WERI-Rb-1 (cell line): ENCODE measurements around the gene RAX.
A peak's percentile ranks its signal among the peaks of the same experiment; 100 is the strongest.

Experiments
- DNase-seq: peaks from one replicate; pipeline ENCODE4 v3.0.0-alpha.2; 2020
- H3K27ac ChIP-seq: fragments of 250-450 bp; sonication (Bioruptor Pico); 2 replicates; pipeline ENCODE4 v1.5.1; 2020; ENCODE audit warnings: mild to moderate bottlenecking, moderate library complexity
- H3K27me3 ChIP-seq: fragments of 250-450 bp; sonication (Bioruptor Pico); 2 replicates; pipeline ENCODE4 v1.5.1; 2021; ENCODE audit warnings: mild to moderate bottlenecking, low read depth, moderate library complexity; ENCODE audit not compliant: insufficient read depth, severe bottlenecking
- H3K36me3 ChIP-seq: fragments of 250-450 bp; sonication (Bioruptor Pico); 2 replicates; pipeline ENCODE4 v1.5.1; 2020; ENCODE audit warnings: mild to moderate bottlenecking, moderate library complexity
- H3K4me3 ChIP-seq: 2 replicates; pipeline ENCODE4 v1.5.1; 2011; ENCODE audit warnings: low read depth, mild to moderate bottlenecking, control low read depth, low read length
- H3K9me3 ChIP-seq: fragments of 250-450 bp; sonication (Bioruptor Pico); 2 replicates; pipeline ENCODE4 v1.5.1; 2021; ENCODE audit warnings: mild to moderate bottlenecking, moderate library complexity; ENCODE audit not compliant: severe bottlenecking
- TF ChIP-seq, protein P1 (sequence below): IDR thresholded peaks from 2 replicates; pipeline ENCODE4 v1.5.1; 2011; ENCODE audit warnings: low read depth, mild to moderate bottlenecking, control low read depth, inconsistent platforms, low read length

Gene RAX

GRCh38 chr18:59278793-59279192 lies 5.5 kb upstream of the RAX start:
- no peaks in the 10 kb centered on the region for H3K9me3 ChIP-seq
- TF ChIP-seq, protein P1, sequence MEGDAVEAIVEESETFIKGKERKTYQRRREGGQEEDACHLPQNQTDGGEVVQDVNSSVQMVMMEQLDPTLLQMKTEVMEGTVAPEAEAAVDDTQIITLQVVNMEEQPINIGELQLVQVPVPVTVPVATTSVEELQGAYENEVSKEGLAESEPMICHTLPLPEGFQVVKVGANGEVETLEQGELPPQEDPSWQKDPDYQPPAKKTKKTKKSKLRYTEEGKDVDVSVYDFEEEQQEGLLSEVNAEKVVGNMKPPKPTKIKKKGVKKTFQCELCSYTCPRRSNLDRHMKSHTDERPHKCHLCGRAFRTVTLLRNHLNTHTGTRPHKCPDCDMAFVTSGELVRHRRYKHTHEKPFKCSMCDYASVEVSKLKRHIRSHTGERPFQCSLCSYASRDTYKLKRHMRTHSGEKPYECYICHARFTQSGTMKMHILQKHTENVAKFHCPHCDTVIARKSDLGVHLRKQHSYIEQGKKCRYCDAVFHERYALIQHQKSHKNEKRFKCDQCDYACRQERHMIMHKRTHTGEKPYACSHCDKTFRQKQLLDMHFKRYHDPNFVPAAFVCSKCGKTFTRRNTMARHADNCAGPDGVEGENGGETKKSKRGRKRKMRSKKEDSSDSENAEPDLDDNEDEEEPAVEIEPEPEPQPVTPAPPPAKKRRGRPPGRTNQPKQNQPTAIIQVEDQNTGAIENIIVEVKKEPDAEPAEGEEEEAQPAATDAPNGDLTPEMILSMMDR: no peak
- peak overlapping the region; percentile 87 for H3K27ac ChIP-seq
- DNase-seq: no peak
- no peaks in the 10 kb centered on the region for H3K36me3 ChIP-seq
- no peak overlapping the region for H3K4me3 ChIP-seq
- no peaks in the 10 kb centered on the region for H3K27me3 ChIP-seq

DNA sequence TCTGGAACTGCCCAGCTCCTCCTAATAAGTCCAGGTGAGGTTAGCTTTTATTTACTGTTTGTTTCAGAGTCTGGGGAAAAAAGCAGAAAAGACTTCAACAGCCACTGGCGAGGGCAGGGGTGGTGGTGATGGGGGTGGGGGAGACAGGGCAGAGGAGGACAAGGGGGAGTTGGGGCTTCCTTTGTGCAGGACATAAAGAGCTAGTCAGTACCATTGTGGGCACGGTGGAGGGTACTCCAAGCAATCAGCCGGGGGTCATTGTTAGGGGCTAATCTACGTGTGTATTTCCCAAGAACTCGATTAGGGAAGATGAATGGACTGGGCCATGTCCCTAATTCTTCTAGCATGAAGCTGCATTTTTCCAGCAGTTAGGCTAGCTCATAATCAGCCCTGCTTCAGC lies 2.8 kb upstream of the RAX start:
- Histone ChIP-seq H3K36me3 (peaks cover 20% of the 10 kb centered on the region), H3K27me3 (no peaks in the 10 kb centered on the region), H3K27ac (peak overlapping the region; percentile 92), H3K9me3 (no peaks in the 10 kb centered on the region), H3K4me3 (peak overlapping the region; percentile 31)
- DNase-seq: peak; percentile 53
- TF ChIP-seq, protein P1: no peak

- TF ChIP-seq, protein P1: no peak
- peak; percentile 89 for DNase-seq
- Histone ChIP-seq H3K27me3 (no peaks in the 10 kb centered on the region), H3K4me3 (peak overlapping the region; percentile 31), H3K9me3 (no peaks in the 10 kb centered on the region), H3K27ac (peak overlapping the region; percentile 92), H3K36me3 (peaks cover 26% of the 10 kb centered on the region)
Measured at GRCh38 chr18:59275406-59275949, 2.2 kb upstream of the RAX start.

GRCh38 chr18:59274533-59274928 lies 1.3 kb upstream of the RAX start:
- TF ChIP-seq, protein P1: no peak
- Histone ChIP-seq H3K27ac (peak overlapping the region; percentile 92), H3K27me3 (no peaks in the 10 kb centered on the region), H3K4me3 (peak overlapping the region; percentile 68), H3K36me3 (peaks cover 36% of the 10 kb centered on the region), H3K9me3 (no peaks in the 10 kb centered on the region)
- no peak for DNase-seq

- H3K4me3 ChIP-seq: peak overlapping the region; percentile 68
- H3K27me3 ChIP-seq: no peaks in the 10 kb centered on the region
- H3K27ac ChIP-seq: peak overlapping the region; percentile 92
- TF ChIP-seq, protein P1: no peak
- no peaks in the 10 kb centered on the region for H3K9me3 ChIP-seq
- DNase-seq: peak; percentile 82
- peaks cover 39% of the 10 kb centered on the region for H3K36me3 ChIP-seq
Measured at GRCh38 chr18:59273759-59274532, 692 bp upstream of the RAX start.
